ENCODE measurements around the gene ADGRB2.

- TF ChIP-seq EZH2phosphoT487 (IDR thresholded peaks at IDR 0.05; ENCODE audit: low read depth), result no peak
- TF ChIP-seq CTCF (IDR thresholded peaks at IDR 0.05; ENCODE audit: low read depth, low read length), result no peak
These were observed 31.0 kb upstream of the ADGRB2 start for GRCh38 chr1:31795096-31795675.

Data from OCI-LY3 (cell line).